Stimulated activated CD4-positive, alpha-beta T cell treated with anti-CD3 and anti-CD28 coated beads, Interleukin-15, amount 100 ng/mL, for 48 hours (primary cell): ENCODE results near the gene GADD45GIP1.

ENCODE experiments used
- DNase-seq, 2 donors: peaks; one replicate each; pipeline ENCODE4 v3.0.0-alpha.2; 2020; ENCODE audit warnings: low read depth in 2 of 2

Gene GADD45GIP1

GRCh38 chr19:12907166-12907565, 49.9 kb downstream of the GADD45GIP1 start:
- DNase-seq = no peak
